HG02885 (cell line): Measurements from ENCODE around the gene GHR.

Source experiments
- ATAC-seq: cut with Tn5 transposase; IDR thresholded peaks from one replicate; pipeline ENCODE4 v1.9.1; 2021; ENCODE audit warnings: mild to moderate bottlenecking; ENCODE audit not compliant: unreplicated experiment, poor library complexity

GHR gene

DNA sequence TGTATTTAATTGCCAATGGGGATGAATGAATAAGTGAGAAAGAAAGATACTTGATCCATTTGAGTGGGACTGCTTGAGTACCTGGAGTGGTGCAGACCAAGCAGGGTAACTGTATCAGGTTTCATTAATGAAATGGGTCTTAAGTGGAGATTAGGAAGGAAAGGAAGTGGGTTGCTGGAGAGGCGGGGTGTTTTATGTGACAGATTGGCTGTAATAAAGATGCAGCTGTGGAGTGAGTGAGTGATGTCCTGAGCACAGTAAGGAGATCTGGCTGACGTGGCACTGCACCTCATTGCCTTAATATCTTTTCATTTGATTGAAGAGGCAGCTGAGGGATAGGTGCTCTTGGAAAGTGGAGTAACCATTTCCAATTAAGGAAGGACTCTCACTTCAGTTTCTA is 172.4 kb downstream of the GHR start:
- ATAC-seq, result no peak

DNA sequence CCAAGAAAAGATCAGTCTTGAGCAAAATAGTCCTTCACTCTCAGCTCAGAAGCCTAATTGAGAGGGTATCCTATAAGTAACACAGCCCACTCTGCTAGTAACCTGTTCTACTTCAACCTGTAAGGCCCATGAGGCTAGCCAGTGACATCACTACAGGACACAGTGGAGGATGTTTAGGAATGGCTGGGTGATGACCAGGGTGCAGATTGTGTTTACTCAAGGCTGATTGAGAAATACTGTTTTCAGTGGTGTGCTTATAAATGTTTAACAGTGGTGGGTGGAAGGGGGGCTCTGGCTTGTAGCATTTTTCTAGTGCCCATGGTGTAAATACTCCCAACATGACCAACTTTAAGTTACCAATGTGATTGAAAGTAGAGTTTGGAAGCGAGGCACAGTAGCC is 173.6 kb downstream of the GHR start:
- no peak for ATAC-seq

- ATAC-seq, result no peak
These were observed 174.2 kb downstream of the GHR start for GRCh38 chr5:42597318-42597937.

GRCh38 chr5:42598311-42598710 is 175.1 kb downstream of the GHR start:
- ATAC-seq, result no peak

DNA sequence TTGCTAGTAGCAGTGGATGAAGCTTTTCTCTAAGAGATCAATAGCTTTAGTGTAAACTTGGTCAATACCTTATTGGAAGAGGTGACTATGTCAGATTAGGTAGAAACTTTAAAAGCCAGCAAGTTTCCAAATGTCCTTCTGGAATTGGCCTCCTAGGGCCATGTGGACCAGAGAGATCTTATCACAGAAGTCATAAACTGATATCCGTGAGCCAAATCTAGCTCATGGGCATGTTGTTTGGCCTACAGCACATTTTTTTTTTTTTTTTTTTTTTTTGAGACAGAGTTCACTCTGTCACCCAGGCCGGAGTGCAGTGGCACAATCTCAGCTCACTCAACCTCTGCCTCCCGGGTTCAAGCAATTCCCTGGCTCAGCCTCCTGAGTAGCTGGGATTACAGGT is 175.9 kb downstream of the GHR start:
- ATAC-seq, result no peak

- no peak for ATAC-seq
These were observed 177.2 kb downstream of the GHR start for GRCh38 chr5:42600441-42600840.

DNA sequence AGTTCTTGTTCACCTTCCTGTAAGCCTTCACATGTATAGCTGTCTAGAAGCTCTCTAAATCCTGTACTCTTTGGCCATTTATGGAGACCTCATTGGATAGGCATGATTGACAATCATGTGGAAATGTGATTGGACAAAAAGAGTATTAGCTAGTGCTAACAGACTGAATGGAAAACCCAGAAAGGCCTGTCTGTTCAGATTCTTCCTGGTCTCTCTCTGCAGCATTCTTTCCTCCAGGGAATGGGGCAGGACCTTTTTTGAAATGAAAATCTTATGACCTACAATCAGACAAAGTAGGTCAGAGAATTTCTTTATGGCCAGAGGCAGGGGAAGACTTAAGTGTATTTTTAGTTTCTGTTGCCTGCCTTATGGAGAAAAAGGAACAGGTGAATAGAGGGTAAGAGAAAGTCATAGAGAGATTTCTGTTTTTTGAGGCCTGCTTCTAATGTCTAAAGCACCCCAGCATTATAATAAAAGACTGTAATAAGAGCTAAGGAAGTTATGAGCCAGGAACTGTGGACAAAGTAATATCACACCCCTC is 181.0 kb downstream of the GHR start:
- no peak for ATAC-seq

GRCh38 chr5:42605490-42605889 is 182.3 kb downstream of the GHR start:
- no peak for ATAC-seq

GRCh38 chr5:42606464-42606869 is 183.2 kb downstream of the GHR start:
- no peak for ATAC-seq

DNA sequence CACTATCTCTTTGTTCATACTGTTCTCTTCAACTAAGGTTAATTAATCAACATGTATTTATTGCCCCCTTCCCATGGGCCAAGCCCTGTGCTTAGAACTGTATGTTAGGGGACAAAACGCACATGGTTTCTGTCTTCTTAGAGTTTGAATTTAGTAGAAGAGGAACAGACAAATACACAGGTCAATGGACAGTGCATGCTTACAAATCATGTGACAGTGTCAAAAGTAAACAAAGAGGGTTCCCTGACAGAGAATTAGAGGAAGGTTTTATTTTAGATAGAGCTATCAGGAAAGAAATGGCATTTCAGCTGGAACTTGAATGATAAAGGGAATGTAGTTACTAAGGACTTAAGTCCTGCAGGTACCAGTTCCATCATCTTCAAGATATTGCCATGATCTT is 188.2 kb downstream of the GHR start:
- no peak for ATAC-seq

- no peak for ATAC-seq
These were observed 189.6 kb downstream of the GHR start for GRCh38 chr5:42612750-42613366.

DNA sequence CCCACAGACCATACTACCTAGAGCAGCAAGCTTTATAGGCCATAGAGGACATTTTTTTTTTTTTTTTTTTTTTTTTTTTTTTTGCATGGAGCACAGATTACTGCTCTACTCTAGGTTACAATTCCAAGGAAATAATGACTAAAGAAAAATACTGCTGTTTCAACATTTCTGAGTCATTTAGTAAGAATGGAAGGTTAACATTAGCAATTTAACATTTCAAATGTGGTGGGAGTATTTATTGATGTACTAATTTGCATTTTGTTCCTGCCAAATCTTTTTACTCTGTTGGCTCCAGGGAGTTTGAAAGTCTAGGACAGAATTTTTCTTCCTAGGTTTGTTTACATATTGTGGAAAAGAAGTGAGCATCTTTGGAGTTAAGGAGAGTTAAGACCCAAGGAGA is 191.3 kb downstream of the GHR start:
- no peak for ATAC-seq

DNA sequence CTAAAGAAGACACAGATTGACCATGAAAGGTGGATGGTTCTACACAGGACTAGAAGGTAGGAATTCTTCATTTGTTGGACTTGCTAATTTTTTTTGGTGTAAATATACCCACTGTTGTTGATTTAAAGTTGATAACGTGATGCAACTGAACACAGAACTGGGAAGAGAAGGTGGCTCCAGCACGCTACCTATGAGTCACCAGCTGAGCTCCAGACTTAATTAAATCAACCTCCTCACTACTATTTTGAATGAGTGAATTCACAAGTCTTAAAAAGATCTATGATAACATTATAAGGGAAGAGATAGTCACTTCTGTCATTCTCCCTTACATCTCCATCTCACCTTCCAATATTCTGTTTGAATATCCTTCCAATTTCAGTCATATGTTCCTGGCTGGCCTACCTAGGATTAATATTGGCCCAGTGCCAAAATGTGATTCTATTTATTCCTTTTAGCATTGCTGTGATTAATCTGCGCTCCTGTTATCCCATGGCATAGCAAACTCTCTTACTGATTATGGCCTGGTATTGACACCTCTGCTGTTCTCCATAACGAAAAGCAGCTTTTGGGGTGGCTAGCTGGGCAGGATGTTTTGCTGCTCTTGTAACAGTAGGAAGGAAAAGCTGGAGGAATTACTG is 197.5 kb downstream of the GHR start:
- ATAC-seq, result no peak

GRCh38 chr5:42621242-42621641 is 198.0 kb downstream of the GHR start:
- no peak for ATAC-seq

- ATAC-seq, result no peak
These were observed 198.4 kb downstream of the GHR start for GRCh38 chr5:42621662-42622061.

DNA sequence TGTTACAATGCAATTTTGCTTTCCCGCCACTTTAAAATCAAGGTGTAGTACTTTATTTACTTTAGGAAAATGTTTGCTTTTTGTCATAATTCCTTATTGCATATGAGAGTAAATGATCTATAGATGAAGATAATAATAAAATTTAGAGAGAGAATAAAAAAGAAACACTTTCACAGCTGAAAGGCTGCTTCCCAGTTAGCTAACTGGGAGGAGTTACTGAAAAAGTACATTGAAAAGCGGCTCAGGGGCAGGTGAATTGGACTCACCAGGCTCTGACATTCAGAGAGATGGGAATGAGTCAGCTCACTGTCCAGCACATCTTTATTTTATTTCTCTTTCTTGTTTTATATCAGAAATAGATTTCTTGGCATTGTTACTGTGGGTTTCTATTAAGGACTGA is 201.7 kb downstream of the GHR start:
- no peak for ATAC-seq

GRCh38 chr5:42626462-42626861 is 203.2 kb downstream of the GHR start:
- no peak for ATAC-seq

DNA sequence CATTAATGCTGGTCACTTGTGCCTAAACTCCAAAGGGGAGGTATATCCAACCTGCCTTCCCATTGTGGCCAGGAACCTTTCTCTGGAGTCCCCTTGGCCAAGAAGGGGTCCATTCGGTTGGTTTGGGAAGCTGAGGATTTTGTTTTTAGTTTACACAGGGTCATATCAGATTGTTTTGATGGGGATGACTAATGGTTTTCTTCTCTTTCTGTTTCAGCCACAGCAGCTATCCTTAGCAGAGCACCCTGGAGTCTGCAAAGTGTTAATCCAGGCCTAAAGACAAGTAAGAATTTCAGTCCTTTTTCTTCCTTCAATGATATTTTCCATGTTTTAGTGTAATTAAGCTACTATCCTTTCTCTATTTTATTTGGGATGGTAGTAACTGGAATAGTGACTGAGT is 205.6 kb downstream of the GHR start:
- ATAC-seq, result no peak

DNA sequence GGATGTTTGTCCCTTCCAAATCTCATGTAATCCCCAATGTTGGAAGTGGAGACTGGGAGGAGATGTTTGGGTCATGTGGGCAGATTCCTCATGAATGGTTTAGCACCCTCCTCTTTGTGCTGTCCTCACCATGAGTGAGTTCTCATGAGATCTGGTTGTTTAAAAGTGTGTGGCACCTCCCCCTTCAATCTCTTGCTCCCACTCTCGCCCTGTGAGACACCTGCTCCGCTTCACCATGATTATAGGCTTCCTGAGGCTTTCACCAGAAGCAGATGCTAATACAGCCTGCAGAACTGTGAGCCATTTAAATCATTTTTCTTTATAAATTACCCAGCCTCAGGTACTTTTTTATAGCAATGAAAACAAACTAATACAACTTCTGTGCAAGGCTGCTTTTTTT is 206.0 kb downstream of the GHR start:
- no peak for ATAC-seq

GRCh38 chr5:42631241-42631640 is 208.0 kb downstream of the GHR start:
- no peak for ATAC-seq

DNA sequence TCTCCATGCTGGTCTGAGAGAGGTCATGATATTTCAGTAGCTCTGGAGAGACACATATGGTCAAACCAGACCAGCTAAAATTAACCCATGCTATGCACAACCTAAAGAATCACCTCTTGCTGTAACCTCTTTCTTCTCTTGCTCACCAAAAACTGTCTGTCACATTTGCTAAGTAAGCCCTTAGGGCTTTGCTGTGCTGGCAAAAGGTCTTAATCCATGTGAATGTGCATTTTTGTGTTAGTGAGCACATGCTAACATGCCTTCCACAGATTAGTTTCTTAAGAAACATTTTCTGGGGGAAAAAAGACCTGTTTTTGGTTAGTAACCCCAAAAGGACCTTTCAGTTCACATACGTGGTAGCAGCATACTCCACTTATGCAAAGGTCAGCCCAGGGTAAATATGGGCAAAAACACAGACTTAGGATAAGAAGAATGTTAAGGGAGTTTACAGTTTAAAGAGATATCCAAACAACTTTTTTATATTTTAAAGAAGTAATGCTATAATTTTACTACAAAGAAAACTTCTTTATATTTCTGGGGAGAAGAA is 209.2 kb downstream of the GHR start:
- no peak for ATAC-seq
